Kidney (tissue), 14 donors: ENCODE results near the gene GGTLC2. TPM values are rescaled to one million over a fixed set of nuclear protein-coding genes. Genes with fewer than 3 reads are reported as not detected.

Source experiments
- DNase-seq, 5 donors: peaks; one replicate each; pipeline ENCODE4 v3.0.0-alpha.2; 2013 to 2020
- FAIRE-seq: peaks from 2 replicates; lab custom pipeline; 2012; peaks lifted over from hg19 to GRCh38; lab: Jason Lieb, UNC
- H3K27ac ChIP-seq, 2 donors: one replicate each; pipeline ENCODE4 v1.7.0; 2013; ENCODE audit warnings: low read depth in 2 of 2, low read length in 2 of 2, inconsistent platforms in 1 of 2
- H3K27me3 ChIP-seq: one replicate; pipeline ENCODE4 v1.7.1; 2013; ENCODE audit warnings: low read length, inconsistent platforms; ENCODE audit not compliant: control insufficient read depth, insufficient read depth
- H3K36me3 ChIP-seq, 3 donors: one replicate each; pipeline versions ENCODE4 v1.7.0 to v1.7.1; 2013; ENCODE audit warnings: low read length in 3 of 3, control low read depth in 1 of 3, inconsistent platforms in 1 of 3; ENCODE audit not compliant: insufficient read depth in 3 of 3, control insufficient read depth in 2 of 3
- H3K4me1 ChIP-seq, 3 donors: one replicate each; pipeline versions ENCODE4 v1.7.0 to v1.7.1; 2013; ENCODE audit warnings: low read length in 3 of 3, inconsistent platforms in 1 of 3, low read depth in 1 of 3; ENCODE audit not compliant: control insufficient read depth in 2 of 3, insufficient read depth in 2 of 3
- H3K4me3 ChIP-seq, 3 donors: one replicate each; pipeline versions ENCODE4 v1.7.0 to v1.8.1; 2013; ENCODE audit warnings: low read length in 3 of 3, control low read depth in 1 of 3, inconsistent platforms in 1 of 3
- H3K9ac ChIP-seq, 3 donors: one replicate each; pipeline versions ENCODE4 v1.7.0 to v1.7.1; 2013; ENCODE audit warnings: low read length in 3 of 3, control low read depth in 1 of 3, inconsistent platforms in 1 of 3
- H3K9me3 ChIP-seq, 3 donors: one replicate each; pipeline versions ENCODE4 v1.7.0 to v1.7.1; 2013; ENCODE audit warnings: low read length in 3 of 3, control low read depth in 1 of 3, inconsistent platforms in 1 of 3; ENCODE audit not compliant: control insufficient read depth in 2 of 3, insufficient read depth in 1 of 3
- CTCF ChIP-seq: IDR thresholded peaks from 3 replicates; pipeline ENCODE4 v1.5.1; 2012; ENCODE audit warnings: mild to moderate bottlenecking, moderate library complexity, borderline replicate concordance; ENCODE audit not compliant: insufficient read depth; ENCODE audit errors: extremely low read depth
- intact Hi-C: fragments of 100-400 bp; cut with DNase I; formaldehyde crosslinking; loops from one replicate; pipeline ENCODE4 v1.11.1; 2022
- polyA plus RNA-seq: library from polyadenylated mRNA; stranded (reverse); fragments of 350-450 nt; fragmentation: Illumina TruSeq; extraction: RNeasy Lipid Tissue Mini Kit (QIAGEN cat#74804); gene quantifications from one replicate; pipeline ENCODE4 v1.2.3, GENCODE V29; 2014; ENCODE audit warnings: low read depth, low replicate concordance; ENCODE audit not compliant: insufficient read depth
- total RNA-seq: library from RNA; stranded (reverse); fragmentation: NEBNext Ultra II Directional; extraction: Animal tissue kit (Norgen Biotek cat#: 25700); gene quantifications from one replicate; pipeline ENCODE4 v1.2.1, GENCODE V29; 2021
- donor health status: control.
- donor health status: control.
- donor health status: control.
- donor health status: control.
- donor health status: control.
- donor health status: DM: yes; HTN: yes; CAD: no.
- donor health status: Normal renal cell carcinoma (clear cell type).

Gene GGTLC2
- total and polyA plus RNA-seq, 2 donors from 2014 or later, result 0.76 TPM; not detected in 1

GRCh38 chr22:22673628-22674027 is 29.2 kb downstream of the GGTLC2 start:
- intact Hi-C loops, result no loop called here
- TF ChIP-seq CTCF, result no peak
- Histone ChIP-seq H3K27ac (no peak overlapping the region), H3K36me3 (no peaks in the 10 kb centered on the region), H3K9ac (no peak overlapping the region), H3K4me1 (no peaks in the 10 kb centered on the region), H3K27me3 (no peaks in the 10 kb centered on the region), H3K4me3 (no peak overlapping the region), H3K9me3 (no peaks in the 10 kb centered on the region)
- no peak for DNase-seq
- FAIRE-seq, result no peak

- Histone ChIP-seq H3K4me1 (no peaks in the 10 kb centered on the region), H3K27me3 (no peaks in the 10 kb centered on the region), H3K9ac (no peak overlapping the region), H3K9me3 (no peaks in the 10 kb centered on the region), H3K4me3 (no peak overlapping the region), H3K27ac (no peak overlapping the region), H3K36me3 (no peaks in the 10 kb centered on the region)
- intact Hi-C loops, result no loop called here
- DNase-seq (no peak), FAIRE-seq (no peak)
- no peak for TF ChIP-seq CTCF
Observed at GRCh38 chr22:22674467-22674866, 30.1 kb downstream of the GGTLC2 start.

- no peak overlapping the region for H3K4me3 ChIP-seq
- no peak overlapping the region for H3K27ac ChIP-seq
- no peak for FAIRE-seq
- intact Hi-C loops, result no loop called here
- no peak overlapping the region for H3K9ac ChIP-seq
- no peaks in the 10 kb centered on the region for H3K9me3 ChIP-seq
- no peaks in the 10 kb centered on the region for H3K36me3 ChIP-seq
- no peak for DNase-seq
- H3K27me3 ChIP-seq, result no peaks in the 10 kb centered on the region
- H3K4me1 ChIP-seq, result peaks cover 2 to 17% (median 10%) of the 10 kb centered on the region in 3 donors
- TF ChIP-seq CTCF, result no peak
Observed at GRCh38 chr22:22678970-22679369, 34.6 kb downstream of the GGTLC2 start.

- no peak overlapping the region for H3K27ac ChIP-seq
- DNase-seq, result no peak
Observed at GRCh38 chr22:22680396-22680795, 36.0 kb downstream of the GGTLC2 start.

More at GRCh38 chr22:22680396-22680795, 36.0 kb downstream of the GGTLC2 start:
- intact Hi-C loops, result no loop called here
- FAIRE-seq, result no peak
- no peaks in the 10 kb centered on the region for H3K9me3 ChIP-seq
- H3K9ac ChIP-seq, result no peak overlapping the region
- H3K4me1 ChIP-seq, result peaks cover 2 to 17% (median 11%) of the 10 kb centered on the region in 3 donors
- no peak overlapping the region for H3K4me3 ChIP-seq
- H3K27me3 ChIP-seq, result no peaks in the 10 kb centered on the region
- H3K36me3 ChIP-seq, result no peaks in the 10 kb centered on the region
- no peak for TF ChIP-seq CTCF
